HG03442 (cell line): Measurements from ENCODE around the gene NEAT1.
A peak's percentile ranks its signal among the peaks of the same experiment; 100 is the strongest.
"Not testable (repeated sequence)": the region's sequence is repeated elsewhere in the genome, so short reads cannot be mapped to it uniquely, and the experiment has no call there.

Experiments
- ATAC-seq: cut with Tn5 transposase; IDR thresholded peaks from one replicate; pipeline ENCODE4 v1.9.1; 2021; ENCODE audit warnings: mild to moderate bottlenecking, moderate library complexity; ENCODE audit not compliant: unreplicated experiment

Gene NEAT1

GRCh38 chr11:65448418-65449105 lies 26.0 kb downstream of the NEAT1 start:
- no peak for ATAC-seq

DNA sequence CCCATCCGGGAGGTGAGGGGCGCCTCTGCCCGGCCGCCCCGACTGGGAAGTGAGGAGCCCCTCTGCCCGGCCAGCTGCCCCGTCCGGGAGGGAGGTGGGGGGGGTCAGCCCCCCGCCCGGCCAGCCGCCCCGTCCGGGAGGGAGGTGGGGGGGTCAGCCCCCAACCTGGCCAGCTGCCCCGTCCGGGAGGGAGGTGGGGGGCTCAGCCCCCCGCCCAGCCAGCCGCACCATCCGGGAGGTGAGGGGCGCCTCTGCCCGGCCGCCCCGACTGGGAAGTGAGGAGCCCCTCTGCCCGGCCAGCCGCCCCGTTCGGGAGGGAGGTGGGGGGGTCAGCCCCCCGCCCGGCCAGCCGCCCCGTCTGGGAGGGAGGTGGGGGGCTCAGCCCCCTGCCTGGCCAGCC lies 28.7 kb downstream of the NEAT1 start:
- not testable (repeated sequence) for ATAC-seq

DNA sequence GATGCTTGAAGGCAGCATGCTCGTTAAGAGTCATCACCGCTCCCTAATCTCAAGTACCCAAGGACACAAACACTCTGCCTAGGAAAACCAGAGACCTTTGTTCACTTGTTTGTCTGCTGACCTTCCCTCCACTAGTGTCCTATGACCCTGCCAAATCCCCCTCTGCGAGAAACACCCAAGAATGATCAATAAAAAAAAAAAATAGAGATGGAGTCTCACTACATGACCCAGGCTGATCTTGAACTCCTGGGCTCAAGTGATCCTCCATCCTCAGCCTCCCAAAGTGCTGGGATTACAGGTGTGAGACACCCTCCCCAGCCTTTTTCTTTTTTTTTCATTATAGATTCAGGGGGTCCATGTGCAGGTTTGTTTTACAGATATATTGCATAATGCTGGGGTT lies 29.7 kb downstream of the NEAT1 start:
- ATAC-seq, result not testable (repeated sequence)

- no peak for ATAC-seq
Observed at GRCh38 chr11:65452806-65453490, 30.4 kb downstream of the NEAT1 start.

GRCh38 chr11:65454311-65454695 lies 31.7 kb downstream of the NEAT1 start:
- ATAC-seq, result no peak

- peak; percentile 77 for ATAC-seq
Observed at GRCh38 chr11:65454696-65455456, 32.3 kb downstream of the NEAT1 start.

- ATAC-seq, result no peak
Observed at GRCh38 chr11:65456418-65456817, 33.8 kb downstream of the NEAT1 start.

- ATAC-seq, result no peak
Observed at GRCh38 chr11:65459552-65459951, 37.0 kb downstream of the NEAT1 start.

- ATAC-seq, result not testable (repeated sequence)
Observed at GRCh38 chr11:65465471-65465870, 42.9 kb downstream of the NEAT1 start.

DNA sequence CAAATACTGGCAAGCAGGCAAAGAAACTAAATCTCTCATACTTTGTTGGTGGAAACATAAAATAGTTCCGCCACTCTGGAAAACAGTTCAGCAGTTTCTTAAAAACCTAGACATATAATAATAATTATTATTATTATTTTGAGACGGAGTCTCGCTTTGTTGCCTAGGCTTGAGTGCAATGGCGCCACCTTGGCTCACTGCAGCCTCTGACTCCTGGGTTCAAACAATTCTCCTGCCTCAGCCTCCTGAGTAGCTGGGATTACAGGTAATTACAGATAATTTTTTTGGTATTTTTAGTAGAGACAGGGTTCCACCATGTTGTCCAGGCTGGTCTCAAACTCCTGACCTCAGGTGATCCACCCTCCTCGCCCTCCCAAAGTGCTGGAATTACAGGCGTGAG lies 44.7 kb downstream of the NEAT1 start:
- ATAC-seq, result not testable (repeated sequence)

DNA sequence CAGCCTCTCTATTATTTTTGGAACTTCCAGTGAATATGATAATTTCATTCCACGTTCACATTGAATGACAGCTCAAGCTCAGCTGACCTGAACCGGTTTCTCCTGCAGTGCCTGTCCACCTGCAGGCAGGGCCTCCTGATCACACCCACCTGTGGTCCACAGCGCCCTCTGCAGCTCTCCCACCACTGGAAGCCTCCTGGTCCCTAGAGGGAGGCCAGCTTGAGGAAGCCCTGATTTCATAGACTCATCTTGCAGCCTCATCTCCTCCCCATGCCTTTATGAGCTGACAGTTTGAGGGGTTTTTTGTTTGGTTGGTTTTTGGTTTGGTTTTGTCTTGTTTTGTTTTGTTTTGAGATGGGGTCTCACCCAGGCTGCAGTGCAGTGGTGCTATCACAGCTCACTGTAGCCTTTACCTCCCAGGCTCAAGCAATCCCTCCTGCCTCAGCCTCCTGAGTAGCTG lies 46.3 kb downstream of the NEAT1 start:
- no peak for ATAC-seq

GRCh38 chr11:65470433-65471049 lies 47.9 kb downstream of the NEAT1 start:
- ATAC-seq, result no peak

- ATAC-seq, result no peak
Observed at GRCh38 chr11:65471447-65471891, 48.9 kb downstream of the NEAT1 start.

- ATAC-seq, result not testable (repeated sequence)
Observed at GRCh38 chr11:65472588-65473277, 50.1 kb downstream of the NEAT1 start.

- no peak for ATAC-seq
Observed at GRCh38 chr11:65473278-65473860, 50.8 kb downstream of the NEAT1 start.

GRCh38 chr11:65474864-65475263 lies 52.3 kb downstream of the NEAT1 start:
- no peak for ATAC-seq

DNA sequence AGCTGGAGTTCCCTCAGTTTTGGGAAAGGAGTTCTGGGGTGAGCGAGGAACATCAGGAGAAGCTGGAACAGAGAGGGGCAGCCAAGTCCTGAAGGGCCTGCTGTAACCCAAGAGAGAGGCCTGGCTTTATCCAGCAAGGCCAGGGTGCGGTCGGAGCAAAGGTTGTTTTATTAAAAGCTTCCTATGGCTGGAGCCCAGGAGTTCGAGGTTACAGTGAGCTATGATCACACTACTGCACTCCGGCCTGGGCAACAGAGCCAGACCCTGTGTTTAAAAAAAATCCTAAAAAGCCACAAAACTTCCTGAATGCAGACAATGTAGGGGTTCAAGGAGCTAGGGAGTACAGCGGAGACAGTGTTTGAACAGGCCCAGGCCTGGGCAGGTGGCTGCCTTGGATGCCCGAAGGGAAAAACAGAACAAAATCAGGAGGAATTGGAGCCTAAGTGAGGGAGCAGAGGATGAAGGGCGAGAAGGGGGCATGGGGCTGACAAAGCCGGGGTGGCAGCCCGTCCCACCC lies 54.1 kb downstream of the NEAT1 start:
- ATAC-seq, result no peak

GRCh38 chr11:65477149-65477965 lies 54.8 kb downstream of the NEAT1 start:
- ATAC-seq, result peak; percentile 75
